Measurements from ENCODE around the gene STX10. TPM values are rescaled to one million over a fixed set of nuclear protein-coding genes. Genes with fewer than 3 reads are reported as not detected.

The STX10 gene
- total and polyA plus RNA-seq, 2 of the 4 experiments (the other 2 are of a cell fraction) = 64.9 to 82.0 TPM

Other genes starting within 250 kb of the STX10 start
- under 0.01 and 0.36 TPM in 2 replicates for gene SYCE2, start 231.1 kb downstream of the STX10 start, total RNA-seq (2012; rRNA removed)
- 0.19 and 0.50 TPM in 2 replicates for gene SYCE2, start 231.1 kb downstream of the STX10 start, polyA plus RNA-seq (2012; rRNA removed)
- gene FARSA, start 216.7 kb downstream of the STX10 start, total RNA-seq (2012; rRNA removed) = 49.3 and 53.0 TPM in 2 replicates
- 75.9 and 80.9 TPM in 2 replicates for gene FARSA, start 216.7 kb downstream of the STX10 start, polyA plus RNA-seq (2012; rRNA removed)
- gene CALR, start 211.8 kb downstream of the STX10 start, total RNA-seq (2012; rRNA removed) = 3,245 and 3,358 TPM in 2 replicates
- gene CALR, start 211.8 kb downstream of the STX10 start, polyA plus RNA-seq (2012; rRNA removed) = 1,894 and 1,932 TPM in 2 replicates
- gene RAD23A, start 204.5 kb downstream of the STX10 start, total RNA-seq (2012; rRNA removed) = 54.3 and 56.4 TPM in 2 replicates
- 67.8 and 79.7 TPM in 2 replicates for gene RAD23A, start 204.5 kb downstream of the STX10 start, polyA plus RNA-seq (2012; rRNA removed)
- 13.3 and 22.5 TPM in 2 replicates for gene GADD45GIP1, start 193.2 kb downstream of the STX10 start, total RNA-seq (2012; rRNA removed)
- 42.4 and 64.7 TPM in 2 replicates for gene GADD45GIP1, start 193.2 kb downstream of the STX10 start, polyA plus RNA-seq (2012; rRNA removed)
- gene DAND5, start 180.8 kb downstream of the STX10 start, total RNA-seq (2012; rRNA removed) = not detected in 2 replicates
- 0.03 TPM in 1 of 2 replicates, not detected in the other for gene DAND5, start 180.8 kb downstream of the STX10 start, polyA plus RNA-seq (2012; rRNA removed)
- gene NFIX, start 154.9 kb downstream of the STX10 start, total RNA-seq (2012; rRNA removed) = 10.0 and 10.2 TPM in 2 replicates
- 46.9 and 47.7 TPM in 2 replicates for gene NFIX, start 154.9 kb downstream of the STX10 start, polyA plus RNA-seq (2012; rRNA removed)
- 0.28 and 0.36 TPM in 2 replicates for gene LYL1, start 47.5 kb downstream of the STX10 start, total RNA-seq (2012; rRNA removed)
- gene LYL1, start 47.5 kb downstream of the STX10 start, polyA plus RNA-seq (2012; rRNA removed) = 0.39 and 0.63 TPM in 2 replicates
- 23.3 and 28.3 TPM in 2 replicates for gene TRMT1, start 33.6 kb downstream of the STX10 start, total RNA-seq (2012; rRNA removed)
- 56.0 and 62.1 TPM in 2 replicates for gene TRMT1, start 33.6 kb downstream of the STX10 start, polyA plus RNA-seq (2012; rRNA removed)
- gene NACC1, start 32.1 kb downstream of the STX10 start, total RNA-seq (2012; rRNA removed) = 42.5 and 56.7 TPM in 2 replicates
- gene NACC1, start 32.1 kb downstream of the STX10 start, polyA plus RNA-seq (2012; rRNA removed) = 181 and 243 TPM in 2 replicates
- 7.7 and 17.5 TPM in 2 replicates for gene IER2, start within 50 bp of the STX10 start, total RNA-seq (2012; rRNA removed)
- gene IER2, start within 50 bp of the STX10 start, polyA plus RNA-seq (2012; rRNA removed) = 99.4 and 102 TPM in 2 replicates

Data from IMR-90 (cell line).